ENCODE data around the gene PRR3.
"Not testable (repeated sequence)": the region's sequence is repeated elsewhere in the genome, so short reads cannot be mapped to it uniquely, and the experiment has no call there.

Gene PRR3

GRCh38 chr6:30556906-30557682, at the start of gene PRR3:
PRR3 (plus strand) TSS chr6:30557295; CDS start chr6:30557345, 50 bp downstream.
- DNase-seq (ENCODE audit: low read depth in 2 of 2): peak; percentile 75 to 81

- no peak for DNase-seq (ENCODE audit: low read depth in 2 of 2)
These were observed 49.0 kb upstream of the PRR3 start for GRCh38 chr6:30507849-30508827.

GRCh38 chr6:30508890-30509736, 48.0 kb upstream of the PRR3 start:
- no peak for DNase-seq (ENCODE audit: low read depth in 2 of 2)

- DNase-seq (ENCODE audit: low read depth in 2 of 2): no peak
These were observed 46.5 kb upstream of the PRR3 start for GRCh38 chr6:30510419-30511168.

GRCh38 chr6:30511169-30511546, 45.9 kb upstream of the PRR3 start:
- DNase-seq (ENCODE audit: low read depth in 2 of 2): no peak

GRCh38 chr6:30513451-30513850, 43.6 kb upstream of the PRR3 start:
- no peak for DNase-seq (ENCODE audit: low read depth in 2 of 2)

GRCh38 chr6:30515106-30515505, 42.0 kb upstream of the PRR3 start:
- no peak for DNase-seq (ENCODE audit: low read depth in 2 of 2)

- DNase-seq (ENCODE audit: low read depth in 2 of 2): peak; percentile 87 to 95
These were observed 40.9 kb upstream of the PRR3 start for GRCh38 chr6:30515944-30516753.

GRCh38 chr6:30516754-30517076, 40.4 kb upstream of the PRR3 start:
- not testable (repeated sequence) for DNase-seq (ENCODE audit: low read depth in 2 of 2)

GRCh38 chr6:30517767-30518504, 39.2 kb upstream of the PRR3 start:
- not testable (repeated sequence) for DNase-seq (ENCODE audit: low read depth in 2 of 2)

- DNase-seq (ENCODE audit: low read depth in 2 of 2): not testable (repeated sequence)
These were observed 38.5 kb upstream of the PRR3 start for GRCh38 chr6:30518505-30519145.

GRCh38 chr6:30520522-30520921, 36.6 kb upstream of the PRR3 start:
- DNase-seq (ENCODE audit: low read depth in 2 of 2): no peak

GRCh38 chr6:30521082-30521481, 36.0 kb upstream of the PRR3 start:
- DNase-seq (ENCODE audit: low read depth in 2 of 2): not testable (repeated sequence)

- DNase-seq (ENCODE audit: low read depth in 2 of 2): not testable (repeated sequence)
These were observed 35.1 kb upstream of the PRR3 start for GRCh38 chr6:30521952-30522351.

- DNase-seq (ENCODE audit: low read depth in 2 of 2): not testable (repeated sequence)
These were observed 30.7 kb upstream of the PRR3 start for GRCh38 chr6:30526444-30526843.

GRCh38 chr6:30529349-30529875, 27.7 kb upstream of the PRR3 start:
- peak in 1 of 2 donors; percentile 26 for DNase-seq (ENCODE audit: low read depth in 2 of 2)

GRCh38 chr6:30530014-30530413, 27.1 kb upstream of the PRR3 start:
- no peak for DNase-seq (ENCODE audit: low read depth in 2 of 2)

GRCh38 chr6:30533460-30534294, 23.4 kb upstream of the PRR3 start:
- no peak for DNase-seq (ENCODE audit: low read depth in 2 of 2)
